Stimulated activated CD4-positive, alpha-beta T cell treated with anti-CD3 and anti-CD28 coated beads, Interleukin-4, amount 100 ng/mL, for 24 hours (primary cell): ENCODE data around the gene THSD4.

Experiments used
- DNase-seq: peaks from one replicate; pipeline ENCODE4 v3.0.0-alpha.2; 2020

THSD4 gene

DNA sequence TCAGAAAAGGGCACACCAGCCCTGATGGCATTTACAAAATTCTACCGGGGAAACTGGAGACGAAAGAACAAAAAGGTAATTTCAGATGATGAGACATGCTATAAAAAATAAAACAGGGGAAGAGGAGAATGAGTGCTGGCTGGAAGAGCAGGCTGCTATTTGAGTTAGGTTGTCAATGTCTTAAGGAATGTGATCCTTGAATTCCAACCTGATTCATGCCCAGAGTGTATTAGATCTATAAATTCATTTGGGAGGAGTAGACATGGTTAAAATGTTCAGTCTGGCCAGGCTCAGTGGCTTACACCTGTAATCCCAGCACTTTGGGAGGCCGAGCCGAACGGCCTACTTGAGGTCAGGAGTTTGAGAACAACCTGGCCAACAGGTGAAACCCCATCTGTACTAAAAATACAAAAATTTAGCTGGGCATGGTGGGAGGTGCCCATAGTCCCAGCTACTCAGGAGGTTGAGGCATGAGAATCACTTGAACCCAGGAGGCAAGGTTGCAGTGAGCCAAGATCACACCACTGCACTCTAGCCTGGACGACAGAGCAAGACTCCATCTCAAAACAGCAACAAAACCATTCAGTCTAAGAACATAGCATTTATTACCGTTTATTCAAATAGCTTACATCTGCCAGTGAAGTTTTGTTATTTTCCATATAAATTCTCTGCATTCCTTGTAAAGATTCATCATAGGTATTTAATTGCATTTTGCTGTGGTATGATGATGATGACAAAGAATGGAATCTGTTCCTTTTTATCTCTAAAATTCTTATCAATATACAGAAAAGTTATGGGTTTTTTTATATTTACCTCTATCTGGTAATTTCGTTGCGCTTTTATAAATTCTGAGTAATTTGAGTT is 568.4 kb downstream of the THSD4 start:
- DNase-seq = no peak

GRCh38 chr15:71685420-71685993 is 570.2 kb downstream of the THSD4 start:
- no peak for DNase-seq

- DNase-seq = no peak
Measured at GRCh38 chr15:71686221-71687050, 571.2 kb downstream of the THSD4 start.

DNA sequence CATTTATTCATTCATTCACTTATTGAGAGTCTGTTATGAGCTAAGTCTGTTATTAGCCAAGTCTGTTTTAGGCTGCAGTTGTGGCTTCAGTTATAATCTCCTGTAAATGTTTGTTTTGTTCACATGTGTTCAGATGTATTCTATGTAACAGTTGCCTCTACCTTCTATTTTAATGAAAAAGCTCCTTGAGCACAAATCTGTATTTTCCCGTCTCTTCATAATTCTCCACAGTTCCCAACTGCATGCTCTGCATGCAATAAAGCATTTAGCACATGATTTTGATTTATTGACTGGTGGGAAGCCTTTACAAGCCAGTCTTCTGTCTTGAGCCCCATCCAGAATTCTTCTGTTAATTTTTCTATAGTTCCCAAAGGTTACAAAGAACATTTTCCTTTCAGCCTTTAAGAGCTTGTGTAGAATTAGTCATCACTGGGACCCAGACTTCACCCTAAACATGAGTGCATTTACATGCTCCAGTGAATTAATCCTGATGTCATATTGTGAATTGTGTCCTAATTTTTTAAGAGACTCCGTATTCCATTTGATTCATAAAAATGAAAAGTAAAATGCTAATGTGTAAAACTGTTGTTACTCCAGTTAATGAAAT is 572.7 kb downstream of the THSD4 start:
- DNase-seq = no peak

- DNase-seq = no peak
Measured at GRCh38 chr15:71688509-71689094, 573.3 kb downstream of the THSD4 start.

DNA sequence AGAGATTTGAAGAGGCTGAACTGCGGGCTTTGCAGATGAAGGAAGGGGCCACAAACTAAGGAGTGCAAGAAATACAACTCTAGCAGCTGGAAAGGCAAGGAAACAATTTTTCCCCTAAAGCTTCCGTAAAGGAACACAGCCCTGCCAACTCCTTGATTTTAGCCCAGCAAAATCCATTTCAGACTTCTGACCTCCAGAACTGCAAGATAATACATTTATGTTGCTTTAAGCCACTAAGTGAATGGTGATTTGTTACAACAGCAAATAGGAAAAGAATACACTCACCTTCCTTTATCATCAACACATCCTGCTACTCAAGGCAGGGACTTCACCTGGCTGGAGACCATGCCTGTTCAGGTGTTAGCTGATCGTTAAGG is 575.8 kb downstream of the THSD4 start:
- no peak for DNase-seq

DNA sequence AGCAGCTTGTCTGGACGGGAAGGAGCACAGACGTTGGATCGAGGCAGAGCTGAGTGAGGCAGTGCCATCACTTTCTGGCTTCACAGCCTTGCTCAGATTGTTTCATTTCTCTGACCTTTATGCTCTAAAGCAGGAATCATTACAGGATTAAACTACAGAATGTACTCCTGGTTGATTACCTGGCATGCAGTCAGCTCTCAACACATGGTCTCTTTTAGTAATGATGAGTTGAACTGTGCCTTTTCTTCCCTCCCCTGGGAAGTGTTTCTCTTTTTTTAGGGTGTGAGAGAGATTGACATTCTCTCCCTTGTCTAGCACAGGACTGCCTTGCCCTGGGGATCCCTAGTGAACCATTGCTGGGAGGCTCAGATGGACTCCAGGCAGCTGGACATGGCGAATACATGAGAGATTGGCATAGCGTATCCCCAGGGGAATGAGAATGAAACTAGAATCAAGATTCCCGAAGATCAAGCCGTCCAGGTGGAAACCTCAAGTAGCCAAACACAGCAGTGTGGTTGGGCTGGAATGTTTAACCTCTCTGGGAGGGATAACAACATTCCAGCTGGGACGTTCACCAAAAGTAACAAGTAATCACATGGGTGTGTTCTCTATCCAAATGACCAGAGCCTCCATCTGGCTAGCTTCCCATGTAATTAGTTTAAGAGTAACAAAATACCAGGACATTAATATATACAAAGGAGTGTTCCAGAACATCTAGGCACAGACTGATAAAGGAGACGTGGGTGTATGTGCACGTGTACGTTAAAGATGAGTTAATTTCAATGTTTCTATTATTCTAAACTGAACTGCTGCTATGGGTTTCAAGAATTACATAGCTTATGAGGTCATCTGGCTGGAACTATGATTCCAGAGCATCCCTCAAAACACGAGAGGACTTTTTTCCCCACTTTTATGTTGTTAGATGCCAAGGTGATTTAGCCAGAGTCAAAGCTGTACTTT is 576.5 kb downstream of the THSD4 start:
- no peak for DNase-seq

DNA sequence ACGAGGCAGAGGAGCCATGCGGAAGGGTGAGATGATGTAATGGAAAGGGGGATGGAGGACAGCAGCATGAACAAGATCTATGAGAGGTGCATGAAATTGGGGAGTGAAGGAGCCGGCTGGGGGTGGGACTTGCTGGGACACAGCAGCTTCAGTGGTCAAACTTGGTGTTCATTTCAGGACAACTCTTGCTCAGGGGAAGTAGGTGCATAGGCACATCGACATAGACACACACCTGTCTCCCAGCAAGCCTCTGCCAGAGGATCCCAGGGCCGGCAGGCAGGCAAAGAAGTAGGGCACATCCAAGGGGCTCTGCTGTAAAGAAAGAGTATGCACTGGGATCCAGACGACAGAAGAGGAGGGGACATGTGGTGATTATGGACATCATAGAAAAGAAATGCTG is 582.0 kb downstream of the THSD4 start:
- no peak for DNase-seq

- no peak for DNase-seq
Measured at GRCh38 chr15:71698030-71698429, 582.8 kb downstream of the THSD4 start.

DNA sequence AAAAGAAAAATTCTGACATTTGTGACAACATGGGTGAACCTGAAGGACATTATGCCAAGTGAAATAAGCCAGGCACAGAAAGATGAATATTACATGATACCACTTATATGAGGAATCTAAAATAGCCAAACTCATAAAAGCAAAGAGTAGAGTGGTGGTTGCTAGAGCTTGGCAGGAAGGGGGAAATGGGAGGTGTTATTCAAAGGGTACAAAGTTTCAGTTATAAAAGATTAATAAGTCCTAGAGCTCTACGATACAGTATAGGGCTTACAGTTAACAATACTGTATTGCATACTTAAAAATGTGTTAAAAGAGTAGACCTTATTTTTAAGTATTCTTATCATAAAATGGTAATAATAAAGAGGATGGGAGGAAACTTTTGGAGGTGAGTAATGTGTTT is 583.5 kb downstream of the THSD4 start:
- no peak for DNase-seq

DNA sequence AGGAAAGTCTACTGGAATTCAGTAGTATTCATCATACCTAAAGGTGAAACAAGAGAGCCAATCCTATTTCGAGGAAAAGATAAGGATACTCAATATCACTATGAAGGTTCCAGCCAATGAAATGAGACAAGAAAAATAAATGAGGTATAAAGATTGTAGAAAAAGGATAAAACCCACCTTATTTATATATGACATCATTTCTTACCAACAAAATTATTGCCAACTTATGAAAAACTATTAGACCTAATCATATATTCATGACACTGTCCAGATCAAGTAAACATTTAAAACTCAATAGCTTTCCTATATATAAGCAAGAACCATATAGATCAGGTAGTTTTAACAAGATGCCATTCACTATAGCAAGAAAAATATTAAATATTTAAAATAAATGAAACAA is 584.7 kb downstream of the THSD4 start:
- DNase-seq = no peak

DNA sequence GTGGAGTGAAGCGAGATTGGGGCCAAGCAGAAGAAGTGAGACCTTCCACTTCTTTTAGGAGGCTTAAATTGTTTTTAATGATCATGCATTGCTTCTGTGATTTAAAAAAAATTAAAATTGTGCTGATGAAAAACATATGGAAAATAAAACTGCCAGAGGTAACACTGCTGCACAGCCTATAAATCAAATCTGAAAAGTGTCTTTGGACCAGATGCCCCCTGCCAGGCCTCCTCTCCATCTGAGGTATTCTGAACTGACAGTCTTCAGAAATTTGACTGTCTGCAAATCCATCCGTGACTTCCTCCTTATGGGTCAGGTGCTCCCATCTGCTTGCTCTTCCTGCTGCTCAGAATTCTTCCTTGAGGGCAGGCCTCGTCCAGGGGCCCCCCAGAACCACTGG is 586.5 kb downstream of the THSD4 start:
- DNase-seq = no peak

- no peak for DNase-seq
Measured at GRCh38 chr15:71702496-71702895, 587.2 kb downstream of the THSD4 start.

DNA sequence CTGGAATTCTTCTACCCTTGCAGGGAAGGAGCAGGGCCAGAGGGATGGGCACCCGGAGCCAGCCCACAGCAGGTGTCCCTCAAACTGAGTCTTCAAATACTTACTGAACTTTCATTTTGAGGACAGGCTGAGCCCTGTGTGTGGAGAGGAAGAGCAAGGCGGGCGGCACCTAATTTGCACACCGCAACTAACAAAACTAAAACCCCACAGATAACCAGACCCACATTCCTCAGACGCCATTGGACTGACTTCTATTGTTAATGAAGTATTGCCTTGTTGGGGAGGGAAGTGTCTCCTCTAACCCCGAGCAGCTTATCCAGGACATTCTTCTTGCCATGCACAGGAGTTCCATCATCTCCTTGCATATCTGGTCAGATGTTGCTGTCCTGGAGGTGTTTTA is 589.9 kb downstream of the THSD4 start:
- no peak for DNase-seq

DNA sequence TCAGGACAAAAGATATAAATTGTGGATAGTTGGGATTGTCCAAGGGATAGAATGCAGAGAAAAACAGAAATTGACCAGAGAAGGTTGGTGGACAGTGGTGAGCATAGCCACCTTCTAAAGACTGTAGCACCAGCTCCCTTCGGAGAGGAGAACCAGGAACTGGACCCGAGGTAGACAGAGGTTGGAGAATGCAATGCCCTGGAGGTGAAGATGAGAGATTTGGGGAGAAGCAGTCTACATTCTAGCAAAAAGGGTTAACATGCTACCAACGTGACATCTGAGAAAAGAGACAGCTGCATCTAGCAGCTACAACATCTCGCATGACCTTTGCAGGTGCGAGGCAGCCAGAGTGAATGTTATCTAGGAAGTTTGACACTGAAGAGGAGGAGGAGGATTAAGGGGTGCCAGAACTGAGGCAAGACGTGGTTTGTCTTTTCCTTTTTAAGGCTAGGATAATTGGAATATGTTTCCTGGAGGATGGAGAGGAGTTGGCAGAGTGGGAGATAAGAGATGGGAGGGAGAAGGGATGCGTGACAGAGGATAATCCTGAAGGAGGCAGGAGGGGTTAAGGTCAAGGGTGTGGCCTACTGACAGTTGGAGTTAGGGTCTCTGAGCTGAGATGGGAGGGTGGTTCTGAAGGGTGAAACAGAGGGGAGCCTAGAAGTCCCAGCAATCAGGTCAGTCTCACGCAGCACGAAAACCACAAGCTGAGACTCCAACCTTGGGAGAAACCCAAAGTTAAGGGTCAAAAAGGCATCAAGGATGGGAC is 591.4 kb downstream of the THSD4 start:
- no peak for DNase-seq

GRCh38 chr15:71707230-71708050 is 592.2 kb downstream of the THSD4 start:
- no peak for DNase-seq

DNA sequence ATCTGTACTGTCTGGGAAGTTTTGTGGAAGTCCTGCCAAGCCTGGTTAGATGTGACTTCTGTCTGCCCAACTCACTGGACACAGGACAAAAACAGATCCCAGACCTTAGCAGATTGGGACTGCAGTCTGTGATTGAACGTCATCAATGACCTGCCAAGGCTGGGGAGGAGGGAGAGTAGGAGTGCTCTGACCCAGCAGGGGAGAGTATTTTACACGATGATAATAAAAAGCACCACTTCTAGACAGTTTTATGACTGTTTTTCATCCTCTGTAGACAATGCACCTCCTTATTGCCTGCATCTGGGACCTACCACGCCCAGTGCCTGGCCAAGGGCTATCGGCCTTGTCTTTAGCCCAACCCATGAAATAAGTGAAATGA is 592.8 kb downstream of the THSD4 start:
- DNase-seq = no peak

DNA sequence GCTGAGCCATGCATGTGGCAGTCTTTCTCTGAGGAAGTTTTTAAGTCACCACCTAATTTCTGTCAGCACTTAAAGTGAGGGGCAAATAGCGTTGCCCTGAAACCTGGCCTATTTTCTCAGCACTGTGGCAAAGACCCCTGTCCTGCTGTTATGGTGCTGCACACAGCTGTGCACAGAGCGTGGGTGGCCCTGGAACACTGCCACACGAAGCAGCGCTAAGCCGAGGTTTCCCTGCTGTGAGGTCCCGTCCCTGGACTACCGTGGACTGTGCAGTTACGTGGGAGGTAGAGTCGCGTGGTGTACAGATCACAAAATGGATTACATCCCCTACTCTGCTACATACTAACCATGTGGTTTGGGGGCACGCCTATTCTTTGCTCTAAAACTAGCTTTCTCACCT is 593.5 kb downstream of the THSD4 start:
- DNase-seq = no peak

GRCh38 chr15:71709808-71710418 is 594.6 kb downstream of the THSD4 start:
- DNase-seq = no peak

DNA sequence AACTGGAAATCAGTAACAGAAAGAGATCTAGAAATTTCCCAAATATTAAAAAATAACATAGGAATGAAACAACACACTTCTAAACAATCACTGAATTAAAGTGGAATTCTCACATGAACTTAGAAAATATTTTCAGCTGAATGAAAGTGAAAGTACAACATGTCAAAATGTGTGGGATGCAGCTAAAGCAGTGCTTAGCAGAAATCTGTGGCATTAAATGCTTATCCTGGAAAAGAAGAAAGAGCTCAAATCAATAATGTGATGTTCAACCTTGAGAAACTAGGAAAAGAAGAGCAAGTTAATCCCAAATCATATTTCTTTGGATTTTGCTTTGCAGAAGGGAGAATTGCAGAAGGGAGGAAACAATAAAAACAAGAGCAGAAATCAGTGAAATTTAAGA is 596.9 kb downstream of the THSD4 start:
- no peak for DNase-seq
